ENCODE measurements around the gene RABGAP1L. TPM values are rescaled to one million over a fixed set of nuclear protein-coding genes. Genes with fewer than 3 reads are reported as not detected.

RABGAP1L gene
- total RNA-seq, 1 experiment from 2014 or later, result 29.3 TPM

DNA sequence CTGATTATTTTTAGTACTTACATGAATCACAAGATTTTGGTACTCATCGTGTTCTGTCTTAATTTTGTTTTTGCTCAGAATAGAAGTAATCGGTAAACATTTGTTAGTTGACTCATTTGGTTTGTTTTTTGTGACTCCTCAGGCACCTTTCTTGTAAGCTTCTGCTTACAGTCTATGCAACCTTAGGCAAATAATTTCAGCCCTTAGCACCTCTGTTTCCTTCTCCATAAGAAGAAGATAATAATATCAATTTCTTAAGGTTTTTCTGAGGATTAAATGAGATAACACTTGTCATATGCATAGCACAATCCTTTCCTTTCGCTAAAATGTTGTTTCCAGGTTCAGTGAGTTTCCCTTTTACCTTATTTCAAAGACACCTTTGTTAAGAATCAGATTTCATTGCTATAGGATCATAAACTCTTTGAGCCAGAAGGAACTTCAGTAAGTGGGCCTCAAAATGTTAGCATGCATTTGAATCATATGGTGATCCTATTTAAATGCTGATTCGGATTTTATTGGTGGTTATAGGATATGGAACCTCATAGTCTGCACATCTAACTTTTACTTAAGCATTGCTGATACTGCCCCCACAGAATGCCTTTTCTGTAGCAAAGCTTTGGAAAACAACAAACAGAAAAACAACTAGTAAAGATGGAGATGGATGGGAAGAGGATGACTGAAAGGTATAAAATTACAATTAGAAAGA lies 567.7 kb downstream of the RABGAP1L start:
- no TSS peak for BruUV-seq (replicated peaks)
- Histone ChIP-seq H3K9ac (ENCODE audit: low read length) (no peak overlapping the region), H3K4me2 (ENCODE audit: low read length) (no peak overlapping the region), H3K4me3 (replicated peaks in 1 of 2; ENCODE audit: low read depth in 1 of 2, low read length in 2 of 2) (no peak overlapping the region), H3K9me2 (ENCODE audit: insufficient read depth) (no peaks in the 10 kb centered on the region), H2AFZ (ENCODE audit: low read depth, low read length, poor library complexity, severe bottlenecking) (no peak overlapping the region), H3K9me3 (ENCODE audit: control insufficient read depth in 1 of 2, insufficient read depth in 1 of 2, low read depth in 1 of 2, low read length in 2 of 2) (no peaks in the 10 kb centered on the region), H3K27ac (ENCODE audit: low read depth, low read length) (no peak overlapping the region), H3K79me2 (ENCODE audit: insufficient read depth, low read length) (no peaks in the 10 kb centered on the region), H3K4me1 (ENCODE audit: control insufficient read depth in 1 of 2, insufficient read depth in 2 of 2, low read length in 2 of 2) (no peaks in the 10 kb centered on the region), H3K27me3 (ENCODE audit: insufficient read depth, low read length) (no peaks in the 10 kb centered on the region), H3K36me3 (ENCODE audit: control insufficient read depth in 1 of 2, insufficient read depth in 2 of 2, low read length in 2 of 2) (no peaks in the 10 kb centered on the region), H4K20me1 (ENCODE audit: insufficient read depth) (no peaks in the 10 kb centered on the region)
- CTCF ChIA-PET, result interaction anchor here (0.7 to 3.2 kb wide), 14 partner anchors 9 to 634 kb away, joined by 3 to 70 read pairs (median 5); no protein-coding TSS in a partner anchor
- DNase-seq (ENCODE audit: low read depth, low spot score) (no peak), ATAC-seq (no peak)
- TF ChIP-seq CEBPB (IDR thresholded peaks at IDR 0.05; ENCODE audit: low read depth), result no peak
- POLR2A ChIA-PET, result no interaction called here
- intact Hi-C loops (cut with micrococcal nuclease), result loop anchor here (1.0 kb wide), 1 partner anchor 465 kb away; no protein-coding TSS in a partner anchor
- RAD21 ChIA-PET (ENCODE audit: low non-redundant PET in 1 of 2, low total read pairs in 2 of 2, uncharacterized antibody in 2 of 2, unreplicated experiment in 2 of 2), result interaction anchor here in 1 of 2 experiments (1.2 kb wide), 1 partner anchor 464 kb away, joined by 8 read pairs; no protein-coding TSS in a partner anchor

DNA sequence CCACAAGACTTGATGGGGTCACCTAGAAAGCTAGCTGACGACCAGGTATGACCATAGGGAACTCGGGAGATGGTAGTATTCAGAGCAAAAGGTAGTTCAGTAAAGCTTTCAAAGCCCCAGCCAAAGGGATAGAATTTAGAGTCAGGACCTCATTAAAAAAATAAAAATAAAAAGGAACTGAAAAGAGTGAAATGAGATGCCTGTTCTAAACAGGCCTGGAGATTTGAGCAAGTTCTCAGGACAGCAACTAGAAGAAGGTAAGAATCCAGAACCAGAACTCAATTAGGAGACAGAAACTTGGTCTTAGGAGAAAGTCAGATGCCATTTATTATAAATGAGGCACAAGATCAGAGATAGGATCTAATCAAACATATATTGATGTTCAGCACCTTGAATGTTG lies 575.0 kb downstream of the RABGAP1L start:
- BruUV-seq (replicated peaks), result no TSS peak
- intact Hi-C loops (cut with micrococcal nuclease), result no loop called here
- ChIA-PET RAD21 (ENCODE audit: low non-redundant PET in 1 of 2, low total read pairs in 2 of 2, uncharacterized antibody in 2 of 2, unreplicated experiment in 2 of 2) (no interaction called here), CTCF (no interaction called here), POLR2A (no interaction called here)
- Histone ChIP-seq H2AFZ (ENCODE audit: low read depth, low read length, poor library complexity, severe bottlenecking) (no peak overlapping the region), H3K4me3 (replicated peaks in 1 of 2; ENCODE audit: low read depth in 1 of 2, low read length in 2 of 2) (no peak overlapping the region), H3K36me3 (ENCODE audit: control insufficient read depth in 1 of 2, insufficient read depth in 2 of 2, low read length in 2 of 2) (no peaks in the 10 kb centered on the region), H3K9me3 (ENCODE audit: control insufficient read depth in 1 of 2, insufficient read depth in 1 of 2, low read depth in 1 of 2, low read length in 2 of 2) (no peaks in the 10 kb centered on the region), H3K4me1 (ENCODE audit: control insufficient read depth in 1 of 2, insufficient read depth in 2 of 2, low read length in 2 of 2) (no peaks in the 10 kb centered on the region), H3K79me2 (ENCODE audit: insufficient read depth, low read length) (no peaks in the 10 kb centered on the region), H3K4me2 (ENCODE audit: low read length) (no peak overlapping the region), H4K20me1 (ENCODE audit: insufficient read depth) (no peaks in the 10 kb centered on the region), H3K27ac (ENCODE audit: low read depth, low read length) (no peak overlapping the region), H3K9ac (ENCODE audit: low read length) (no peak overlapping the region), H3K9me2 (ENCODE audit: insufficient read depth) (no peaks in the 10 kb centered on the region), H3K27me3 (ENCODE audit: insufficient read depth, low read length) (no peaks in the 10 kb centered on the region)
- DNase-seq (ENCODE audit: low read depth, low spot score) (no peak), ATAC-seq (no peak)
- no peak for TF ChIP-seq ELF1 (IDR thresholded peaks at IDR 0.05; ENCODE audit: borderline replicate concordance, low read depth)
- TF ChIP-seq SP1 (IDR thresholded peaks at IDR 0.05; ENCODE audit: low read depth), result no peak
- TF ChIP-seq JUND (IDR thresholded peaks at IDR 0.05), result no peak
- TF ChIP-seq REST (IDR thresholded peaks at IDR 0.05; ENCODE audit: low read depth), result no peak
- no peak for TF ChIP-seq ZNF274 (IDR thresholded peaks at IDR 0.05; ENCODE audit: low read depth, low read length)
- TF ChIP-seq RAD21 (IDR thresholded peaks at IDR 0.05; ENCODE audit: low read depth), result no peak
- no peak for TF ChIP-seq EGR1 (IDR thresholded peaks at IDR 0.05; ENCODE audit: low read depth)
- TF ChIP-seq POLR2A (IDR thresholded peaks at IDR 0.05; ENCODE audit: borderline replicate concordance, extremely low read depth, insufficient read depth, insufficient read length), result no peak
- TF ChIP-seq YY1 (IDR thresholded peaks at IDR 0.05; ENCODE audit: extremely low read depth, insufficient replicate concordance, low read depth, low read length), result no peak
- no peak for TF ChIP-seq ATF3 (IDR thresholded peaks at IDR 0.05)
- no peak for TF ChIP-seq POLR2AphosphoS5 (IDR thresholded peaks at IDR 0.05; ENCODE audit: low read depth, low read length)
- TF ChIP-seq CBX3 (IDR thresholded peaks at IDR 0.05; ENCODE audit: low read depth), result no peak
- TF ChIP-seq, protein P1, sequence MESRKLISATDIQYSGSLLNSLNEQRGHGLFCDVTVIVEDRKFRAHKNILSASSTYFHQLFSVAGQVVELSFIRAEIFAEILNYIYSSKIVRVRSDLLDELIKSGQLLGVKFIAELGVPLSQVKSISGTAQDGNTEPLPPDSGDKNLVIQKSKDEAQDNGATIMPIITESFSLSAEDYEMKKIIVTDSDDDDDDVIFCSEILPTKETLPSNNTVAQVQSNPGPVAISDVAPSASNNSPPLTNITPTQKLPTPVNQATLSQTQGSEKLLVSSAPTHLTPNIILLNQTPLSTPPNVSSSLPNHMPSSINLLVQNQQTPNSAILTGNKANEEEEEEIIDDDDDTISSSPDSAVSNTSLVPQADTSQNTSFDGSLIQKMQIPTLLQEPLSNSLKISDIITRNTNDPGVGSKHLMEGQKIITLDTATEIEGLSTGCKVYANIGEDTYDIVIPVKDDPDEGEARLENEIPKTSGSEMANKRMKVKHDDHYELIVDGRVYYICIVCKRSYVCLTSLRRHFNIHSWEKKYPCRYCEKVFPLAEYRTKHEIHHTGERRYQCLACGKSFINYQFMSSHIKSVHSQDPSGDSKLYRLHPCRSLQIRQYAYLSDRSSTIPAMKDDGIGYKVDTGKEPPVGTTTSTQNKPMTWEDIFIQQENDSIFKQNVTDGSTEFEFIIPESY (IDR thresholded peaks at IDR 0.05; ENCODE audit: extremely low read depth, insufficient replicate concordance, low read length), result no peak

All from HCT116 (cell line).